ENCODE measurements around the gene PSMB5. TPM values are rescaled to one million over a fixed set of nuclear protein-coding genes. Genes with fewer than 3 reads are reported as not detected.

Gene PSMB5
- total and polyA plus RNA-seq, 2 of the 13 experiments (the other 11 are each of a cell fraction or from before 2014, with no cell fraction given) = 705 to 871 TPM

DNA sequence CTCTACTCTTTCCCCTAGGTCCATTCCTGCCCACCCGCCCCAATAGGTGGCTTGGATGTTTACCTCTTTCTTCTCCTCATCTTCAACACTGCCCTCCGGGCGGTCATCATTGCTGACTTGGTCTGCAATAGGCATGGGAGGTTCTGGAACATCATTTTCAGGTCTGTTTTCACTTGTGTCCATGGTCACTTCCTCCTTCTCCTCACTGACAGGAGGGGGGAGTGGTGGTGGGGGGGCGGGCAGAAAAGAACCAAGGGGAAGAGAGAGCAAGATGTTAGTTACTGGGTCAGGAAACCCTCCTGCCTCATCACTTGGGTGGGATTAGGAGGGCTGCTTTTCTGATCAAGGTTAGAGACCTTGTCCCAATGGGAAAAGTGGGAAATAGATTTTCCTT, 34.7 kb upstream of the PSMB5 start (continued):
- TF ChIP-seq, protein P1, sequence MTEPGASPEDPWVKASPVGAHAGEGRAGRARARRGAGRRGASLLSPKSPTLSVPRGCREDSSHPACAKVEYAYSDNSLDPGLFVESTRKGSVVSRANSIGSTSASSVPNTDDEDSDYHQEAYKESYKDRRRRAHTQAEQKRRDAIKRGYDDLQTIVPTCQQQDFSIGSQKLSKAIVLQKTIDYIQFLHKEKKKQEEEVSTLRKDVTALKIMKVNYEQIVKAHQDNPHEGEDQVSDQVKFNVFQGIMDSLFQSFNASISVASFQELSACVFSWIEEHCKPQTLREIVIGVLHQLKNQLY (CRISPR knock-in tag; IDR thresholded peaks at IDR 0.05) = no peak
- TF ChIP-seq RARA (CRISPR knock-in tag; IDR thresholded peaks at IDR 0.05) (no peak), FOXM1 (CRISPR knock-in tag; IDR thresholded peaks at IDR 0.05) (no peak), ZNF644 (CRISPR knock-in tag; IDR thresholded peaks at IDR 0.05; ENCODE audit: low read depth) (no peak), TBP (CRISPR knock-in tag; IDR thresholded peaks at IDR 0.05) (no peak), NONO (IDR thresholded peaks at IDR 0.05) (no peak), NONO (CRISPR knock-in tag; conservative IDR thresholded peaks at IDR 0.05) (no peak), ZNF747 (CRISPR knock-in tag; IDR thresholded peaks at IDR 0.05; ENCODE audit: borderline replicate concordance) (no peak), SMAD9 (CRISPR knock-in tag; IDR thresholded peaks at IDR 0.05) (peak; percentile 13; the same call in 1 of the 2 replicates), POLR2G (IDR thresholded peaks at IDR 0.05; ENCODE audit: low read depth, low read length) (peak; percentile 1), RCOR2 (CRISPR knock-in tag; IDR thresholded peaks at IDR 0.05) (no peak), ZFY (CRISPR knock-in tag; IDR thresholded peaks at IDR 0.05) (peak; percentile 10; the same call in 1 of the 2 replicates), BRD4 (CRISPR knock-in tag; IDR thresholded peaks at IDR 0.05) (0 out of 2 replicates have a peak, but pooled peaks have one; percentile 20), HDAC6 (IDR thresholded peaks at IDR 0.05; ENCODE audit: low read depth, low read length) (no peak), CHD2 (IDR thresholded peaks at IDR 0.05; ENCODE audit: low read depth, low read length) (no peak), TRIM24 (CRISPR knock-in tag; IDR thresholded peaks at IDR 0.05) (no peak)
- TF ChIP-seq, protein P2, sequence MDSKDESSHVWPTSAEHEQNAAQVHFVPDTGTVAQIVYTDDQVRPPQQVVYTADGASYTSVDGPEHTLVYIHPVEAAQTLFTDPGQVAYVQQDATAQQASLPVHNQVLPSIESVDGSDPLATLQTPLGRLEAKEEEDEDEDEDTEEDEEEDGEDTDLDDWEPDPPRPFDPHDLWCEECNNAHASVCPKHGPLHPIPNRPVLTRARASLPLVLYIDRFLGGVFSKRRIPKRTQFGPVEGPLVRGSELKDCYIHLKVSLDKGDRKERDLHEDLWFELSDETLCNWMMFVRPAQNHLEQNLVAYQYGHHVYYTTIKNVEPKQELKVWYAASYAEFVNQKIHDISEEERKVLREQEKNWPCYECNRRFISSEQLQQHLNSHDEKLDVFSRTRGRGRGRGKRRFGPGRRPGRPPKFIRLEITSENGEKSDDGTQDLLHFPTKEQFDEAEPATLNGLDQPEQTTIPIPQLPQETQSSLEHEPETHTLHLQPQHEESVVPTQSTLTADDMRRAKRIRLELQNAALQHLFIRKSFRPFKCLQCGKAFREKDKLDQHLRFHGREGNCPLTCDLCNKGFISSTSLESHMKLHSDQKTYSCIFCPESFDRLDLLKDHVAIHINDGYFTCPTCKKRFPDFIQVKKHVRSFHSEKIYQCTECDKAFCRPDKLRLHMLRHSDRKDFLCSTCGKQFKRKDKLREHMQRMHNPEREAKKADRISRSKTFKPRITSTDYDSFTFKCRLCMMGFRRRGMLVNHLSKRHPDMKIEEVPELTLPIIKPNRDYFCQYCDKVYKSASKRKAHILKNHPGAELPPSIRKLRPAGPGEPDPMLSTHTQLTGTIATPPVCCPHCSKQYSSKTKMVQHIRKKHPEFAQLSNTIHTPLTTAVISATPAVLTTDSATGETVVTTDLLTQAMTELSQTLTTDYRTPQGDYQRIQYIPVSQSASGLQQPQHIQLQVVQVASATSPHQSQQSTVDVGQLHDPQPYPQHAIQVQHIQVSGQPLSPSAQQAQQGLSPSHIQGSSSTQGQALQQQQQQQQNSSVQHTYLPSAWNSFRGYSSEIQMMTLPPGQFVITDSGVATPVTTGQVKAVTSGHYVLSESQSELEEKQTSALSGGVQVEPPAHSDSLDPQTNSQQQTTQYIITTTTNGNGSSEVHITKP (CRISPR knock-in tag; IDR thresholded peaks at IDR 0.05; ENCODE audit: low read depth) = no peak
- TF ChIP-seq, protein P3, sequence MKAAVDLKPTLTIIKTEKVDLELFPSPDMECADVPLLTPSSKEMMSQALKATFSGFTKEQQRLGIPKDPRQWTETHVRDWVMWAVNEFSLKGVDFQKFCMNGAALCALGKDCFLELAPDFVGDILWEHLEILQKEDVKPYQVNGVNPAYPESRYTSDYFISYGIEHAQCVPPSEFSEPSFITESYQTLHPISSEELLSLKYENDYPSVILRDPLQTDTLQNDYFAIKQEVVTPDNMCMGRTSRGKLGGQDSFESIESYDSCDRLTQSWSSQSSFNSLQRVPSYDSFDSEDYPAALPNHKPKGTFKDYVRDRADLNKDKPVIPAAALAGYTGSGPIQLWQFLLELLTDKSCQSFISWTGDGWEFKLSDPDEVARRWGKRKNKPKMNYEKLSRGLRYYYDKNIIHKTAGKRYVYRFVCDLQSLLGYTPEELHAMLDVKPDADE (CRISPR knock-in tag; IDR thresholded peaks at IDR 0.05) = no peak
- TF ChIP-seq, protein P4, sequence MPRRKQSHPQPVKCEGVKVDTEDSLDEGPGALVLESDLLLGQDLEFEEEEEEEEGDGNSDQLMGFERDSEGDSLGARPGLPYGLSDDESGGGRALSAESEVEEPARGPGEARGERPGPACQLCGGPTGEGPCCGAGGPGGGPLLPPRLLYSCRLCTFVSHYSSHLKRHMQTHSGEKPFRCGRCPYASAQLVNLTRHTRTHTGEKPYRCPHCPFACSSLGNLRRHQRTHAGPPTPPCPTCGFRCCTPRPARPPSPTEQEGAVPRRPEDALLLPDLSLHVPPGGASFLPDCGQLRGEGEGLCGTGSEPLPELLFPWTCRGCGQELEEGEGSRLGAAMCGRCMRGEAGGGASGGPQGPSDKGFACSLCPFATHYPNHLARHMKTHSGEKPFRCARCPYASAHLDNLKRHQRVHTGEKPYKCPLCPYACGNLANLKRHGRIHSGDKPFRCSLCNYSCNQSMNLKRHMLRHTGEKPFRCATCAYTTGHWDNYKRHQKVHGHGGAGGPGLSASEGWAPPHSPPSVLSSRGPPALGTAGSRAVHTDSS (CRISPR knock-in tag; conservative IDR thresholded peaks at IDR 0.05) = no peak
- TF ChIP-seq, protein P5, sequence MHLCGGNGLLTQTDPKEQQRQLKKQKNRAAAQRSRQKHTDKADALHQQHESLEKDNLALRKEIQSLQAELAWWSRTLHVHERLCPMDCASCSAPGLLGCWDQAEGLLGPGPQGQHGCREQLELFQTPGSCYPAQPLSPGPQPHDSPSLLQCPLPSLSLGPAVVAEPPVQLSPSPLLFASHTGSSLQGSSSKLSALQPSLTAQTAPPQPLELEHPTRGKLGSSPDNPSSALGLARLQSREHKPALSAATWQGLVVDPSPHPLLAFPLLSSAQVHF (CRISPR knock-in tag; IDR thresholded peaks at IDR 0.05) = no peak
- TF ChIP-seq, protein P6, sequence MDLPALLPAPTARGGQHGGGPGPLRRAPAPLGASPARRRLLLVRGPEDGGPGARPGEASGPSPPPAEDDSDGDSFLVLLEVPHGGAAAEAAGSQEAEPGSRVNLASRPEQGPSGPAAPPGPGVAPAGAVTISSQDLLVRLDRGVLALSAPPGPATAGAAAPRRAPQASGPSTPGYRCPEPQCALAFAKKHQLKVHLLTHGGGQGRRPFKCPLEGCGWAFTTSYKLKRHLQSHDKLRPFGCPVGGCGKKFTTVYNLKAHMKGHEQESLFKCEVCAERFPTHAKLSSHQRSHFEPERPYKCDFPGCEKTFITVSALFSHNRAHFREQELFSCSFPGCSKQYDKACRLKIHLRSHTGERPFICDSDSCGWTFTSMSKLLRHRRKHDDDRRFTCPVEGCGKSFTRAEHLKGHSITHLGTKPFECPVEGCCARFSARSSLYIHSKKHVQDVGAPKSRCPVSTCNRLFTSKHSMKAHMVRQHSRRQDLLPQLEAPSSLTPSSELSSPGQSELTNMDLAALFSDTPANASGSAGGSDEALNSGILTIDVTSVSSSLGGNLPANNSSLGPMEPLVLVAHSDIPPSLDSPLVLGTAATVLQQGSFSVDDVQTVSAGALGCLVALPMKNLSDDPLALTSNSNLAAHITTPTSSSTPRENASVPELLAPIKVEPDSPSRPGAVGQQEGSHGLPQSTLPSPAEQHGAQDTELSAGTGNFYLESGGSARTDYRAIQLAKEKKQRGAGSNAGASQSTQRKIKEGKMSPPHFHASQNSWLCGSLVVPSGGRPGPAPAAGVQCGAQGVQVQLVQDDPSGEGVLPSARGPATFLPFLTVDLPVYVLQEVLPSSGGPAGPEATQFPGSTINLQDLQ (CRISPR knock-in tag; IDR thresholded peaks at IDR 0.05) = no peak
